Measurements from ENCODE around the gene THADA.

The THADA gene

GRCh38 chr2:43341959-43342757, 253.7 kb downstream of the THADA start:
- H3K36me3 ChIP-seq (ENCODE audit: control insufficient read depth in 2 of 2, insufficient read depth in 1 of 2, low read length in 2 of 2), result no peaks in the 10 kb centered on the region
- H3K4me1 ChIP-seq (ENCODE audit: control insufficient read depth, insufficient read depth, low read length), result peaks cover 34% of the 10 kb centered on the region
- TF ChIP-seq ZNF133 (tag by site-specific recombination; IDR thresholded peaks at IDR 0.05), result no peak
- TF ChIP-seq, protein P1, sequence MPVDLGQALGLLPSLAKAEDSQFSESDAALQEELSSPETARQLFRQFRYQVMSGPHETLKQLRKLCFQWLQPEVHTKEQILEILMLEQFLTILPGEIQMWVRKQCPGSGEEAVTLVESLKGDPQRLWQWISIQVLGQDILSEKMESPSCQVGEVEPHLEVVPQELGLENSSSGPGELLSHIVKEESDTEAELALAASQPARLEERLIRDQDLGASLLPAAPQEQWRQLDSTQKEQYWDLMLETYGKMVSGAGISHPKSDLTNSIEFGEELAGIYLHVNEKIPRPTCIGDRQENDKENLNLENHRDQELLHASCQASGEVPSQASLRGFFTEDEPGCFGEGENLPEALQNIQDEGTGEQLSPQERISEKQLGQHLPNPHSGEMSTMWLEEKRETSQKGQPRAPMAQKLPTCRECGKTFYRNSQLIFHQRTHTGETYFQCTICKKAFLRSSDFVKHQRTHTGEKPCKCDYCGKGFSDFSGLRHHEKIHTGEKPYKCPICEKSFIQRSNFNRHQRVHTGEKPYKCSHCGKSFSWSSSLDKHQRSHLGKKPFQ (tag by site-specific recombination; IDR thresholded peaks at IDR 0.05), result no peak
- TF ChIP-seq ZNF23 (tag by site-specific recombination; IDR thresholded peaks at IDR 0.05; ENCODE audit: borderline replicate concordance), result no peak
- TF ChIP-seq, protein P2, sequence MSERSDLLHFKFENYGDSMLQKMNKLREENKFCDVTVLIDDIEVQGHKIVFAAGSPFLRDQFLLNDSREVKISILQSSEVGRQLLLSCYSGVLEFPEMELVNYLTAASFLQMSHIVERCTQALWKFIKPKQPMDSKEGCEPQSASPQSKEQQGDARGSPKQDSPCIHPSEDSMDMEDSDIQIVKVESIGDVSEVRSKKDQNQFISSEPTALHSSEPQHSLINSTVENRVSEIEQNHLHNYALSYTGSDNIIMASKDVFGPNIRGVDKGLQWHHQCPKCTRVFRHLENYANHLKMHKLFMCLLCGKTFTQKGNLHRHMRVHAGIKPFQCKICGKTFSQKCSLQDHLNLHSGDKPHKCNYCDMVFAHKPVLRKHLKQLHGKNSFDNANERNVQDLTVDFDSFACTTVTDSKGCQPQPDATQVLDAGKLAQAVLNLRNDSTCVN (tag by site-specific recombination; optimal IDR thresholded peaks at IDR 0.05), result no peak
- no peak for TF ChIP-seq ZNF426 (tag by site-specific recombination; IDR thresholded peaks at IDR 0.05)
- TF ChIP-seq ZNF670 (tag by site-specific recombination; IDR thresholded peaks at IDR 0.05; ENCODE audit: low read depth), result no peak
- TF ChIP-seq, protein P3, sequence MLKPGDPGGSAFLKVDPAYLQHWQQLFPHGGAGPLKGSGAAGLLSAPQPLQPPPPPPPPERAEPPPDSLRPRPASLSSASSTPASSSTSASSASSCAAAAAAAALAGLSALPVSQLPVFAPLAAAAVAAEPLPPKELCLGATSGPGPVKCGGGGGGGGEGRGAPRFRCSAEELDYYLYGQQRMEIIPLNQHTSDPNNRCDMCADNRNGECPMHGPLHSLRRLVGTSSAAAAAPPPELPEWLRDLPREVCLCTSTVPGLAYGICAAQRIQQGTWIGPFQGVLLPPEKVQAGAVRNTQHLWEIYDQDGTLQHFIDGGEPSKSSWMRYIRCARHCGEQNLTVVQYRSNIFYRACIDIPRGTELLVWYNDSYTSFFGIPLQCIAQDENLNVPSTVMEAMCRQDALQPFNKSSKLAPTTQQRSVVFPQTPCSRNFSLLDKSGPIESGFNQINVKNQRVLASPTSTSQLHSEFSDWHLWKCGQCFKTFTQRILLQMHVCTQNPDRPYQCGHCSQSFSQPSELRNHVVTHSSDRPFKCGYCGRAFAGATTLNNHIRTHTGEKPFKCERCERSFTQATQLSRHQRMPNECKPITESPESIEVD (tag by site-specific recombination; IDR thresholded peaks at IDR 0.05), result no peak
- TF ChIP-seq ZNF239 (tag by site-specific recombination; IDR thresholded peaks at IDR 0.05), result no peak
- no peak for TF ChIP-seq ZBTB48 (tag by site-specific recombination; IDR thresholded peaks at IDR 0.05)
- no peak for TF ChIP-seq ZNF433 (tag by site-specific recombination; IDR thresholded peaks at IDR 0.05; ENCODE audit: low read depth)
- no peak for TF ChIP-seq ZNF169 (tag by site-specific recombination; IDR thresholded peaks at IDR 0.05)
- TF ChIP-seq ZNF223 (tag by site-specific recombination; IDR thresholded peaks at IDR 0.05), result no peak
- no peak for TF ChIP-seq ZFP37 (tag by site-specific recombination; IDR thresholded peaks at IDR 0.05)
- no peak for TF ChIP-seq ZSCAN23 (tag by site-specific recombination; IDR thresholded peaks at IDR 0.05)
- TF ChIP-seq SALL2 (tag by site-specific recombination; IDR thresholded peaks at IDR 0.05; ENCODE audit: borderline replicate concordance), result no peak
- ChIA-PET POLR2A (no interaction called here), CTCF (interaction anchor here (1.7 kb wide), 1 partner anchor 113 kb away, joined by 6 read pairs; no protein-coding TSS in a partner anchor)
- no peak overlapping the region for H3K27ac ChIP-seq (ENCODE audit: extremely low read depth, low read depth, low read length)
- H3K9me3 ChIP-seq (ENCODE audit: control insufficient read depth, insufficient read depth, low read depth, low read length), result no peaks in the 10 kb centered on the region
- no peak overlapping the region for H3K4me3 ChIP-seq (ENCODE audit: low read depth, low read length)

GRCh38 chr2:43340945-43341356, 254.9 kb downstream of the THADA start:
- POLR2A ChIA-PET, result no interaction called here
- H3K4me3 ChIP-seq (ENCODE audit: low read depth, low read length), result no peak overlapping the region

More at GRCh38 chr2:43340945-43341356, 254.9 kb downstream of the THADA start:
- CTCF ChIA-PET, result interaction anchor here (1.7 kb wide), 1 partner anchor 112 kb away, joined by 6 read pairs; no protein-coding TSS in a partner anchor
- Histone ChIP-seq H3K4me1 (ENCODE audit: control insufficient read depth, insufficient read depth, low read length) (peaks cover 24% of the 10 kb centered on the region), H3K36me3 (ENCODE audit: control insufficient read depth in 2 of 2, insufficient read depth in 1 of 2, low read length in 2 of 2) (no peaks in the 10 kb centered on the region), H3K27ac (ENCODE audit: extremely low read depth, low read depth, low read length) (no peak overlapping the region), H3K9me3 (ENCODE audit: control insufficient read depth, insufficient read depth, low read depth, low read length) (no peaks in the 10 kb centered on the region)
- TF ChIP-seq, protein P4, sequence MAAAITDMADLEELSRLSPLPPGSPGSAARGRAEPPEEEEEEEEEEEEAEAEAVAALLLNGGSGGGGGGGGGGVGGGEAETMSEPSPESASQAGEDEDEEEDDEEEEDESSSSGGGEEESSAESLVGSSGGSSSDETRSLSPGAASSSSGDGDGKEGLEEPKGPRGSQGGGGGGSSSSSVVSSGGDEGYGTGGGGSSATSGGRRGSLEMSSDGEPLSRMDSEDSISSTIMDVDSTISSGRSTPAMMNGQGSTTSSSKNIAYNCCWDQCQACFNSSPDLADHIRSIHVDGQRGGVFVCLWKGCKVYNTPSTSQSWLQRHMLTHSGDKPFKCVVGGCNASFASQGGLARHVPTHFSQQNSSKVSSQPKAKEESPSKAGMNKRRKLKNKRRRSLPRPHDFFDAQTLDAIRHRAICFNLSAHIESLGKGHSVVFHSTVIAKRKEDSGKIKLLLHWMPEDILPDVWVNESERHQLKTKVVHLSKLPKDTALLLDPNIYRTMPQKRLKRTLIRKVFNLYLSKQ (tag by site-specific recombination; IDR thresholded peaks at IDR 0.05; ENCODE audit: borderline replicate concordance), result no peak
- peak; percentile 46 for TF ChIP-seq GLIS1 (tag by site-specific recombination; IDR thresholded peaks at IDR 0.05)

Data from HEK293 (cell line).